ENCODE measurements around the gene MVB12A. TPM values are rescaled to one million over a fixed set of nuclear protein-coding genes. Genes with fewer than 3 reads are reported as not detected.

MVB12A gene
- total and polyA plus RNA-seq, 2 donors (not counting 3 experiments of a cell fraction or from before 2014, with no cell fraction given) = 63.3 to 88.8 TPM

DNA sequence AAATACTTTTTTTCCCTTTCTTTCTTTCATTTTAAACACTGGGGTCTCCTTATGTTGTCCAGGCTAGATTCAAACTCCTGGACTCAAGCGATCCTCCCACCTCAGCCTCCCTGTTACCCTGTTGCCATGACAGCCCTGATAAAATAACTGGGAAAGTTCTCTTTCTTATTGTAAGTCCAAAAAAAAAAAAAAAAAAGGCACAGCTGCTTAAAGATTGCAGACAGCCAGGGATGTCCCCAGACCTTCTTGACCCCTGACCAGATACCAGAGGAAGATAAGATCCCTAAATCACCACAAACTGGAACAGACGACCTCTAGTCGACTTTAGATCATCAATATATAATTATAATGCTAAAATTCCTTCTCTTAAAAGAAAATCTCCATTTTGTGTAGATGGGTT, 1.1 kb upstream of the MVB12A start:
- peak overlapping the region; percentile 64 for H3K27ac ChIP-seq (ENCODE audit: insufficient read depth, low read depth, low read length)
- TF ChIP-seq GATA2 (IDR thresholded peaks at IDR 0.05; ENCODE audit: insufficient read depth, insufficient read length, low read depth, low read length) (no peak), POLR2AphosphoS5 (IDR thresholded peaks at IDR 0.05; ENCODE audit: insufficient read depth, low read depth, low read length) (no peak), FOS (IDR thresholded peaks at IDR 0.05; ENCODE audit: borderline replicate concordance, insufficient read depth, low read length) (no peak)

DNA sequence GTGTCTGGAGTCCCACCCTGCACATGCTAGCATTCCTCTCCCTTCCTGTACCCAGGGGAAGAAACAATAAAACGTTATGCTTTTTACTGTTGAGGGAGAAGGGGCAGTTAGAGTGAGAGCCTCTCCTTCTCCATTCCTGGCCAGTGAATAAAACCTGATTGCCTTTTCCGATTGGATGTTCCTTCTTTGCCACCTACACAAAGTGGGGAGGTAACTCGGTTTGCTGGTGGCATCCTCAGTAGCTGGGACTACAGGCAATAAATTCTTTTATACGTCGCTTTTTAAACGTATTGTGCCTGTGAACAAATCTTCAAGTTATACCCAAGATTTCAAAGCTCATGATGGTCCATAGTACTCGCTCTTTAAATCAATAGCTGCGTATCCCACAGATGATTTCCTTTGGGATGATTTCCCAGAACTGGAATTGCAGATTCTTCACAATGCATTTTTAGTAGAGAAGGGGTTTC, 660 bp upstream of the MVB12A start:
- ChIA-PET CTCF (interaction anchor here (0.5 to 1.6 kb wide), 18 partner anchors 10 to 440 kb away, joined by 3 to 12 read pairs (median 4); partner anchors contain the start of genes BST2, CCDC194, DDA1 and MRPL34), POLR2A (interaction anchor here (0.7 to 1.3 kb wide), 4 partner anchors 14 to 447 kb away, joined by 3 to 4 read pairs (median 4); partner anchors contain the start of gene BST2)
- Histone ChIP-seq H3K9me3 (replicated peaks; ENCODE audit: control insufficient read depth, insufficient read depth, low read length) (no peaks in the 10 kb centered on the region), H3K27ac (ENCODE audit: insufficient read depth, low read depth, low read length) (peak overlapping the region; percentile 64), H3K36me3 (ENCODE audit: control insufficient read depth in 2 of 2, extremely low read depth in 1 of 2, insufficient read depth in 2 of 2, low read length in 2 of 2) (no peaks in the 10 kb centered on the region), H2AFZ (ENCODE audit: low read depth, low read length) (peak overlapping the region; percentile 61), H3K27me3 (ENCODE audit: control insufficient read depth in 2 of 2, insufficient read depth in 2 of 2, low read length in 2 of 2) (no peaks in the 10 kb centered on the region), H3K79me2 (ENCODE audit: control insufficient read depth, insufficient read depth, low read length) (no peaks in the 10 kb centered on the region), H3K9me1 (replicated peaks; ENCODE audit: control insufficient read depth, extremely low read depth, insufficient read depth, low read length) (no peaks in the 10 kb centered on the region), H3K4me2 (ENCODE audit: insufficient read depth, low read length) (peak overlapping the region; percentile 75), H3K4me3 (replicated peaks in 1 of 3; ENCODE audit: insufficient read depth in 1 of 3, low read depth in 1 of 3, low read length in 3 of 3) (peak overlapping the region; percentile 27 to 63 (median 32)), H3K9ac (replicated peaks; ENCODE audit: extremely low read depth, insufficient read depth, low read length) (peak overlapping the region; percentile 35), H4K20me1 (replicated peaks; ENCODE audit: control insufficient read depth, extremely low read depth, insufficient read depth, low read length) (no peaks in the 10 kb centered on the region), H3K4me1 (ENCODE audit: control insufficient read depth, extremely low read depth, insufficient read depth, low read length) (peaks cover 14% of the 10 kb centered on the region)
- DNase-seq (ENCODE audit: low read depth, low spot score) (no peak), FAIRE-seq (no peak)
- no peak for TF ChIP-seq EZH2 (IDR thresholded peaks at IDR 0.05; ENCODE audit: borderline replicate concordance, low read depth, low read length, severe bottlenecking)
- TF ChIP-seq MYC (IDR thresholded peaks at IDR 0.05; ENCODE audit: low read depth, low read length) = no peak
- no peak for TF ChIP-seq FOS (IDR thresholded peaks at IDR 0.05; ENCODE audit: borderline replicate concordance, insufficient read depth, low read length)
- intact Hi-C loops (cut with micrococcal nuclease) (loop anchor here (2.0 kb wide), 1 partner anchor 52 kb away; the partner anchor contains the start of gene SLC27A1), dilution Hi-C loops (cut with MboI; ENCODE audit: extremely low pct_ligation_motif_present, low sequenced_read_pairs) (no loop called here)
- TSS peak; percentile 98 for BruUV-seq (replicated peaks)

More for the DNA sequence above, 1.1 kb upstream of the MVB12A start:
- peak overlapping the region; percentile 35 for H3K9ac ChIP-seq (replicated peaks; ENCODE audit: extremely low read depth, insufficient read depth, low read length)
- no peaks in the 10 kb centered on the region for H4K20me1 ChIP-seq (replicated peaks; ENCODE audit: control insufficient read depth, extremely low read depth, insufficient read depth, low read length)
- no peak for DNase-seq (ENCODE audit: low read depth, low spot score)
- H3K4me1 ChIP-seq (ENCODE audit: control insufficient read depth, extremely low read depth, insufficient read depth, low read length) = peaks cover 15% of the 10 kb centered on the region
- H3K36me3 ChIP-seq (ENCODE audit: control insufficient read depth in 2 of 2, extremely low read depth in 1 of 2, insufficient read depth in 2 of 2, low read length in 2 of 2) = no peaks in the 10 kb centered on the region
- peak overlapping the region in 1 of 3 experiments; percentile 63 for H3K4me3 ChIP-seq (replicated peaks in 1 of 3; ENCODE audit: insufficient read depth in 1 of 3, low read depth in 1 of 3, low read length in 3 of 3)
- ChIA-PET POLR2A (interaction anchor here (1.3 kb wide), 1 partner anchor 13 kb away, joined by 4 read pairs; the partner anchor contains the start of gene BST2), CTCF (interaction anchor here (1.3 to 1.6 kb wide), 5 partner anchors 19 to 48 kb away, joined by 4 to 12 read pairs (median 5); partner anchors contain the start of gene CCDC194)
- no peak for FAIRE-seq
- no peaks in the 10 kb centered on the region for H3K79me2 ChIP-seq (ENCODE audit: control insufficient read depth, insufficient read depth, low read length)
- intact Hi-C loops (cut with micrococcal nuclease) = loop anchor here (2.0 kb wide), 1 partner anchor 52 kb away; the partner anchor contains the start of gene SLC27A1
- peak overlapping the region; percentile 75 for H3K4me2 ChIP-seq (ENCODE audit: insufficient read depth, low read length)
- H2AFZ ChIP-seq (ENCODE audit: low read depth, low read length) = no peak overlapping the region
- no peaks in the 10 kb centered on the region for H3K27me3 ChIP-seq (ENCODE audit: control insufficient read depth in 2 of 2, insufficient read depth in 2 of 2, low read length in 2 of 2)
- no peaks in the 10 kb centered on the region for H3K9me1 ChIP-seq (replicated peaks; ENCODE audit: control insufficient read depth, extremely low read depth, insufficient read depth, low read length)
- no TSS peak for BruUV-seq (replicated peaks)
- H3K9me3 ChIP-seq (replicated peaks; ENCODE audit: control insufficient read depth, insufficient read depth, low read length) = no peaks in the 10 kb centered on the region
- dilution Hi-C loops (cut with MboI; ENCODE audit: extremely low pct_ligation_motif_present, low sequenced_read_pairs) = no loop called here
